IMR-90 (cell line): ENCODE measurements around the gene DCAF6.

Experiments
- MAFK ChIP-seq: IDR thresholded peaks from 2 replicates; pipeline ENCODE4 v1.6.1; 2012; ENCODE audit warnings: low read depth, low read length, improper control_type of control experiment
- MAZ ChIP-seq: IDR thresholded peaks from 2 replicates; pipeline ENCODE4 v1.6.1; 2012; ENCODE audit warnings: low read depth, mild to moderate bottlenecking, low read length, improper control_type of control experiment, moderate library complexity, borderline replicate concordance
- MXI1 ChIP-seq: IDR thresholded peaks from 2 replicates; pipeline ENCODE4 v1.6.1; 2012; ENCODE audit warnings: low read depth, mild to moderate bottlenecking, low read length, moderate library complexity, borderline replicate concordance
- NFE2L2 ChIP-seq: fragments of 150-350 bp; IDR thresholded peaks from 2 replicates; pipeline ENCODE4 v1.6.1; 2016; ENCODE audit warnings: low read depth, mild to moderate bottlenecking, low read length
- POLR2A ChIP-seq: IDR thresholded peaks from 2 replicates; pipeline ENCODE4 v1.6.1; 2012; ENCODE audit warnings: mild to moderate bottlenecking, low read depth, low read length
- RFX5 ChIP-seq: IDR thresholded peaks from 2 replicates; pipeline ENCODE4 v1.8.0; 2012; ENCODE audit warnings: low read depth, mild to moderate bottlenecking, low read length, moderate library complexity
- TF ChIP-seq, protein P1 (sequence below): conservative IDR thresholded peaks from 2 replicates; pipeline ENCODE4 v1.5.1; 2012; ENCODE audit warnings: mild to moderate bottlenecking, low read depth, low read length, improper control_type of control experiment
- TF ChIP-seq, protein P2 (sequence below): fragments of 150-350 bp; IDR thresholded peaks from 2 replicates; pipeline ENCODE4 v1.6.1; 2016; ENCODE audit warnings: low read depth, mild to moderate bottlenecking, low read length, moderate library complexity, borderline replicate concordance

DNA sequence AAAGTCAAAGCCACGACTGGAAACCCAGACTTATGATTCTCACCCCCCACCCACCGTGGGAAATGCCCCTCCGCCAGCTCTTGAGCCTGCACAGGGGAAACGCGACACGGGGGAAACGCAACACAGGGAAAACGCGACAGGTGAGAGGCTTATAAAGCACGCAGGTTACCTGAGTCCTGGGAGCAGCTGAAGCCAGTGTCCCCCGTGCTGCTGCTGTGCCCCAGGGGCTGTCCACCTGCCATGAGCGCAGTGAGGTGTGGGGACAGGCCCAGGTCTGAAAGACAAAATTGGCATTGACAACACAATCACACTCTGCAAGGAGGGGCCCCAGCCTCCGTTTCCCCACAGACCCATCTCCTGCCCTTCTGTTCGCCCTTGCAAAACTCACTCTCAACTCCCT lies 153.9 kb downstream of the DCAF6 start:
- TF ChIP-seq, protein P1, sequence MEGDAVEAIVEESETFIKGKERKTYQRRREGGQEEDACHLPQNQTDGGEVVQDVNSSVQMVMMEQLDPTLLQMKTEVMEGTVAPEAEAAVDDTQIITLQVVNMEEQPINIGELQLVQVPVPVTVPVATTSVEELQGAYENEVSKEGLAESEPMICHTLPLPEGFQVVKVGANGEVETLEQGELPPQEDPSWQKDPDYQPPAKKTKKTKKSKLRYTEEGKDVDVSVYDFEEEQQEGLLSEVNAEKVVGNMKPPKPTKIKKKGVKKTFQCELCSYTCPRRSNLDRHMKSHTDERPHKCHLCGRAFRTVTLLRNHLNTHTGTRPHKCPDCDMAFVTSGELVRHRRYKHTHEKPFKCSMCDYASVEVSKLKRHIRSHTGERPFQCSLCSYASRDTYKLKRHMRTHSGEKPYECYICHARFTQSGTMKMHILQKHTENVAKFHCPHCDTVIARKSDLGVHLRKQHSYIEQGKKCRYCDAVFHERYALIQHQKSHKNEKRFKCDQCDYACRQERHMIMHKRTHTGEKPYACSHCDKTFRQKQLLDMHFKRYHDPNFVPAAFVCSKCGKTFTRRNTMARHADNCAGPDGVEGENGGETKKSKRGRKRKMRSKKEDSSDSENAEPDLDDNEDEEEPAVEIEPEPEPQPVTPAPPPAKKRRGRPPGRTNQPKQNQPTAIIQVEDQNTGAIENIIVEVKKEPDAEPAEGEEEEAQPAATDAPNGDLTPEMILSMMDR: no peak
- TF ChIP-seq POLR2A (no peak), MXI1 (no peak), RFX5 (no peak), MAFK (no peak), NFE2L2 (no peak), MAZ (no peak)
- TF ChIP-seq, protein P2, sequence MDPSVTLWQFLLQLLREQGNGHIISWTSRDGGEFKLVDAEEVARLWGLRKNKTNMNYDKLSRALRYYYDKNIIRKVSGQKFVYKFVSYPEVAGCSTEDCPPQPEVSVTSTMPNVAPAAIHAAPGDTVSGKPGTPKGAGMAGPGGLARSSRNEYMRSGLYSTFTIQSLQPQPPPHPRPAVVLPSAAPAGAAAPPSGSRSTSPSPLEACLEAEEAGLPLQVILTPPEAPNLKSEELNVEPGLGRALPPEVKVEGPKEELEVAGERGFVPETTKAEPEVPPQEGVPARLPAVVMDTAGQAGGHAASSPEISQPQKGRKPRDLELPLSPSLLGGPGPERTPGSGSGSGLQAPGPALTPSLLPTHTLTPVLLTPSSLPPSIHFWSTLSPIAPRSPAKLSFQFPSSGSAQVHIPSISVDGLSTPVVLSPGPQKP: no peak
